ENCODE measurements around the gene GALNS.

DNA sequence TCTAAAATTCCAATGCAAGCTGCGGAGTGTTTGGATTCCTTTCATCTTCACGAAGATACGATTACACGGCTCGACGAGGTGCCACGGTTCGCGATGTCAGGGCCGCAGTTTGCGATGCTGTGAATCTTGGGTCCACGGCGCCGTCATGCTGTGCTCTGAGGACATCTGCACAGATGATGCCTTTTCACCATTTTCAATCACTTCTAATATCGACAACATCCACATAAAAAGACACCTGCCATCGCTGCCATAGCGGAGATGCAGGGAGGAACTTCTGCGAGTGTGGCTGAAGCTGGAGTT is 38.2 kb downstream of the GALNS start:
- TF ChIP-seq CTCF (conservative IDR thresholded peaks at IDR 0.05) (no peak), EZH2 (IDR thresholded peaks at IDR 0.05; ENCODE audit: low read depth) (no peak)
